ENCODE measurements around the gene LGALS1. TPM values are rescaled to one million over a fixed set of nuclear protein-coding genes. Genes with fewer than 3 reads are reported as not detected.
A peak's percentile ranks its signal among the peaks of the same experiment; 100 is the strongest.

Gene LGALS1
- total RNA-seq (100 to 1,000 TPM in 2 of 5 donors, 10 to 100 TPM in 3; 39.5 to 206 (median 99.2) TPM), total RNA-seq (9.4 to 63.8 (median 25.0) reads per million in 29 experiments)
- 133 TPM for total RNA-seq (2013)

DNA sequence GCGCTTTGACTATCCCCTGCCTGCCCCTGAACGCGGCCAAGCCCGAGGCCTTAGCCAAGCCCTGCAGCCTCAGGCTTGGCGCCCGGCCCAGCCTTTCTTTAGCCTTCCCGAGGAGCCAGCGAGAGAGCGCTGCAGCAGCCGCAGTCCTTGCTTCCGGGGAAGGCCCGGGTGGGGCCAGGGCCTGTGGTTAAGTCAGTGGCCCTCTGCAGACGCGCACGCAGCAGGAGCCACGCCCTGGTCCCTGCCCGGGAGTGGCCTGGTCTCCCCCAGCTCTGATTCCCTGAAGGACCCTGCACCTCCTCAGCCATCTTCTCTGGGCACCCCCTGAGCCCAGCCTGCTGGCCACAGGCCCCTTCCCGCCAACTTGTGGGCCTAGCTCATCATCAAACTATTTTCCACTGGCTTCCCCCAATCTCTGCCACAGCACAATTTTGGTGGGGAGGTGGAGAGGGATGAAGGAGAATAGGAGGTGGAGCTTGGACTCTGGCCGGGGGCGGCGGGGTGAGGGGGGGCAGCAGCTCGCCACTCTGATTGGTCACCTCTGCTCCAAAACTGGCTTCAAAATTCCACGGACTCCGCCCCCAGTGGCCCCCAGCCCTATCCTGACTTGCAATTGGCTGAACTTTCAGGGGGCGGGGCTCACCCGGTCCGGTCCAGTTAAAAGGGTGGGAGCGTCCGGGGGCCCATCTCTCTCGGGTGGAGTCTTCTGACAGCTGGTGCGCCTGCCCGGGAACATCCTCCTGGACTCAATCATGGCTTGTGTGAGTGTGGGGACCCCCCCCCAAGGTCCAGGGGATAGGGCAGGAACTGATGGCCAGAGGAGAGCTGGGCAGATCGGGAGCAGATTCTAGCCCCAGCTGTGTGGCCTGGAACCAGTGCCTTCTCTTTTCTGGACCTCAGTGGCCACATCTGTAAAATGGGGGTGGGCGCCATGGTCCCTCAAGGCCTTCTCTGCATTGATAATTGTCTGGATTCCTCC is at the start of gene LGALS1:
TSS of gene LGALS1 (plus strand) at position 686 of the 979 bp plus-strand sequence. CDS start at position 753, 67 bp downstream.
- ATAC-seq (replicated peaks in 1 of 4) (peak; percentile 20 to 47 (median 33)), DNase-seq (peak in 30 of 35 experiments; percentile 24 to 74 (median 44))
- Mint-ChIP-seq H3K27ac (peak within 1 kb of the TSS; percentile 95 to 98), H3K9me3 (no peaks in the 10 kb centered on the region), H3K4me1 (peaks cover 50 to 67% (median 55%) of the 10 kb centered on the region in 3 donors), H3K27me3 (no peaks in the 10 kb centered on the region), H3K36me3 (no peaks in the 10 kb centered on the region), H3K4me3 (peak within 1 kb of the TSS; percentile 87 to 97 (median 87))
- Histone ChIP-seq H3K27me3 (replicated peaks in 1 of 2; ENCODE audit: control insufficient read depth in 2 of 2, extremely low read depth in 1 of 2, insufficient read depth in 2 of 2, low read length in 1 of 2) (no peaks in the 10 kb centered on the region), H3K36me3 (ENCODE audit: control insufficient read depth in 2 of 2, extremely low read depth in 1 of 2, insufficient read depth in 1 of 2, low read length in 1 of 2) (no peaks in the 10 kb centered on the region), H3K9me3 (no peaks in the 10 kb centered on the region), H3K27ac (ENCODE audit: low read length) (peak within 1 kb of the TSS; percentile 96), H3K4me1 (ENCODE audit: control insufficient read depth in 1 of 2, extremely low read depth in 1 of 2, insufficient read depth in 2 of 2, low read length in 2 of 2) (peaks cover 27 to 77% of the 10 kb centered on the region in 2 experiments), H3K4me3 (ENCODE audit: control insufficient read depth in 1 of 2, extremely low read depth in 1 of 2, low read length in 1 of 2) (peak within 1 kb of the TSS; percentile 91 to 95)
- POLR2A ChIA-PET: interaction anchor here in 1 of 2 donors (0.7 kb wide), 1 partner anchor 17 kb away, joined by 14 read pairs; no protein-coding TSS in a partner anchor
- CTCF ChIA-PET: interaction anchor here (1.3 to 8.6 kb wide), 5 partner anchors 14 to 67 kb away, joined by 3 to 61 read pairs (median 6); partner anchors contain the start of genes GGA1 (in 1 of the 2) and PDXP (in 1 of the 2)
- WGBS (ENCODE audit: insufficient coverage): 15% methylated on average over 23 of the region's 34 CpGs

DNA sequence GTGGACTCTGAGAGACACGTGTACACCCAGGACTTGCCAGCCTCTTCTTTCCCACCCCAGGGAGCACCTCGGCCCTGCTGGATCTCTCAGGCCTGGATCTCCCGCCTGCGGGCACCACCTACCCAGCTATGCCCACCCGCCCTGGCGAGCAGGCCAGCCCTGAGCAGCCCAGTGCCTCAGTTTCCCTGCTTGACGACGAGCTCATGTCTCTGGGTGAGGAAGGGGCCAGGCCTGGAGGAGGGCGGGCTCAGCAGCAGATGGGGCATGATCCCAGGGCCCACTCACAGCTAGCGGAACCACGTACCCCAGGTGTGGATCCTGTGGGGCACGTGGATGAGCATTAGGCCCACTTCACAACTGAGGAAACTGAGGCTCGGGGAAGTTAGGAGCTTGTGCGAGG is 49.7 kb upstream of the LGALS1 start:
- Histone ChIP-seq H3K27ac (ENCODE audit: low read length) (peak overlapping the region; percentile 77), H3K36me3 (ENCODE audit: control insufficient read depth in 2 of 2, extremely low read depth in 1 of 2, insufficient read depth in 1 of 2, low read length in 1 of 2) (peaks cover 5 to 29% of the 10 kb centered on the region in 2 donors), H3K4me1 (ENCODE audit: control insufficient read depth in 1 of 2, extremely low read depth in 1 of 2, insufficient read depth in 2 of 2, low read length in 2 of 2) (peaks cover 27 to 76% of the 10 kb centered on the region in 2 experiments), H3K9me3 (no peaks in the 10 kb centered on the region), H3K27me3 (replicated peaks in 1 of 2; ENCODE audit: control insufficient read depth in 2 of 2, extremely low read depth in 1 of 2, insufficient read depth in 2 of 2, low read length in 1 of 2) (no peaks in the 10 kb centered on the region), H3K4me3 (ENCODE audit: control insufficient read depth in 1 of 2, extremely low read depth in 1 of 2, low read length in 1 of 2) (no peak overlapping the region)
- DNase-seq: no peak
- Mint-ChIP-seq H3K4me3 (peak overlapping the region in 1 of 3 donors; percentile 78), H3K36me3 (peaks cover 7% of the 10 kb centered on the region), H3K27ac (peak overlapping the region; percentile 93 to 95), H3K27me3 (no peaks in the 10 kb centered on the region), H3K9me3 (no peaks in the 10 kb centered on the region), H3K4me1 (peaks cover 53 to 62% (median 58%) of the 10 kb centered on the region in 3 donors)
- ChIA-PET CTCF (interaction anchor here (0.5 to 1.4 kb wide), 4 partner anchors 18 to 56 kb away, joined by 3 to 6 read pairs (median 5); partner anchors contain the start of gene PDXP (in 1 of the 2)), POLR2A (no interaction called here)
- no peak for ATAC-seq (replicated peaks in 1 of 4)
- 94% methylated on average over 11 of the region's 14 CpGs for WGBS (ENCODE audit: insufficient coverage)

DNA sequence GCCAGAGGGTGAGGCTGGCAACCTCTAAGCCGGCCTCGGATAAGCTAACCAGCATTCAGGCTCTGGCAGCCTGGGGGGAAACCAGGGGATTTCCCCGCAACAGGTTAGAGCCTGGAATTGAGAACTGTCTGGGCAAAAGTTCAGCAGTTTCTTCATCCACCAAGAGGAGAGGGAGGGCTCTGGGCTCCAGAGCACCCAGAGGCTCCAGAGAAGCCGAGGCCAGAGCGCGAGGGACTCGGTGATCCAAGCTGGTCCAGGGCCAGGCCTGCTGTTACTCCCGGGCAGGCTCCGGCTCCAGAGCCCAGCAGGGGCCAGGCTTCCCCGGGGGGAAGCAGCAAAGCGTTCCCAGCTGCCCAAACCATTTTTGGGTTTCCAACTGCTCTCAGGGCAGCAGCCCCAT is 49.3 kb upstream of the LGALS1 start:
- H3K4me3 Mint-ChIP-seq: peak overlapping the region in 1 of 3 donors; percentile 78
- H3K27me3 Mint-ChIP-seq: no peaks in the 10 kb centered on the region
- Histone ChIP-seq H3K4me3 (ENCODE audit: control insufficient read depth in 1 of 2, extremely low read depth in 1 of 2, low read length in 1 of 2) (no peak overlapping the region), H3K4me1 (ENCODE audit: control insufficient read depth in 1 of 2, extremely low read depth in 1 of 2, insufficient read depth in 2 of 2, low read length in 2 of 2) (peaks cover 27 to 80% of the 10 kb centered on the region in 2 experiments), H3K9me3 (no peaks in the 10 kb centered on the region), H3K36me3 (ENCODE audit: control insufficient read depth in 2 of 2, extremely low read depth in 1 of 2, insufficient read depth in 1 of 2, low read length in 1 of 2) (peaks cover 5 to 27% of the 10 kb centered on the region in 2 donors), H3K27ac (ENCODE audit: low read length) (peak overlapping the region; percentile 77), H3K27me3 (replicated peaks in 1 of 2; ENCODE audit: control insufficient read depth in 2 of 2, extremely low read depth in 1 of 2, insufficient read depth in 2 of 2, low read length in 1 of 2) (no peaks in the 10 kb centered on the region)
- 85% methylated on average over 11 of the region's 11 CpGs for WGBS (ENCODE audit: insufficient coverage)
- POLR2A ChIA-PET: no interaction called here
- DNase-seq (no peak), ATAC-seq (replicated peaks in 1 of 4) (no peak)
- peaks cover 7% of the 10 kb centered on the region for H3K36me3 Mint-ChIP-seq
- no peaks in the 10 kb centered on the region for H3K9me3 Mint-ChIP-seq
- H3K4me1 Mint-ChIP-seq: peaks cover 53 to 64% (median 58%) of the 10 kb centered on the region in 3 donors
- CTCF ChIA-PET: interaction anchor here (0.5 to 1.4 kb wide), 4 partner anchors 17 to 237 kb away, joined by 3 to 6 read pairs (median 4); no protein-coding TSS in a partner anchor
- H3K27ac Mint-ChIP-seq: peak overlapping the region; percentile 93 to 95

DNA sequence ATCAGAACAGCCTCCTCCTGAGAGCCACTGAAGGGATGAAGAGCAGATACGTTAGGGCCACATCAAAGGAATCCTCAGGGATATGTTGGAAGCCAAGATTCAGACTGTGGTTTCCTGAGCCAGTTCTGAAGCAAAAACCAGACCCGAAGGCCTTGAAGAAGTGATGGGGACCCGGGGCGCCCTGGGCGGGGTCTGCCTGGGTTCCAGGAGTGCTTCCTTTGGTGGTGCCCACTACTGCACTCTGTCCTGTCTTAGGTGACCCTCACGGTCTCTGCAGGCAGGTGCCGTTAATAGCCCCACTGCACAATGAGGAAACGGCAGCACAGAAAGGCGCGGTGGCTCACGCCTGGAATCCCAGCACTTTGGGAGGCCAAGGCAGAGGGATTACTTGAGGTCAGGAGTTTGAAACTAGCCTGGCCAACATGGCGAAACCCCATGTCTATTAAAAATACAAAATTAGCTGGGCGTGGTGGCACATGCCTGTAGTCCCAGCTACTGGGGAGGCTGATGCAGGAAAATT is 48.8 kb upstream of the LGALS1 start:
- CTCF ChIA-PET: interaction anchor here in 1 of 2 donors (0.8 to 2.5 kb wide), 4 partner anchors 11 to 236 kb away, joined by 3 to 12 read pairs (median 4); partner anchors contain the start of gene GGA1

DNA sequence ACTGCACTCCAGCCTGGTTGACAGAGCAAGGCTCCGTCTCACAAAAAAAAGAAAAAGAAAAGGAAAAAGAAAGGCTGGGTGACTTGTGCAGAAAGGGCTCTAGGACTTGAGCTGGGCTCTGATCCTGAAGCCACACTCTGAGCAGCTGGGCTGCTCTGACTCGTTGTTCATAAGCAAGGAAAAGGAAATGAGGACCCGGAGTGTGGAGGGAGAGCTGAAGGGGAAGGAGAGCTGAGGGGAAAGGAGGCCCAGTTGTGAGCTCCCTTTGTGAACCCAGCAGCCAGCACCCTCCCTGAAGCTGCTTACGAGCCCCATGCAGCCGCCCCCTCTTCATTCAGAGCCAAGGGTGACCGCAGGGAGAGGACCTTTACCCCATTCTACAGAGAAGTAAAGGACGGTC is 48.3 kb upstream of the LGALS1 start:
- peak overlapping the region in 1 of 2 donors; percentile 20 for H3K4me3 ChIP-seq (ENCODE audit: control insufficient read depth in 1 of 2, extremely low read depth in 1 of 2, low read length in 1 of 2)
- no peaks in the 10 kb centered on the region for H3K27me3 ChIP-seq (replicated peaks in 1 of 2; ENCODE audit: control insufficient read depth in 2 of 2, extremely low read depth in 1 of 2, insufficient read depth in 2 of 2, low read length in 1 of 2)
- no peaks in the 10 kb centered on the region for H3K9me3 ChIP-seq
- peaks cover 7% of the 10 kb centered on the region for H3K36me3 Mint-ChIP-seq
- DNase-seq: no peak
- peaks cover 27 to 90% of the 10 kb centered on the region in 2 experiments for H3K4me1 ChIP-seq (ENCODE audit: control insufficient read depth in 1 of 2, extremely low read depth in 1 of 2, insufficient read depth in 2 of 2, low read length in 2 of 2)
- peak; percentile 11 to 41 (median 28) for ATAC-seq (replicated peaks in 1 of 4)
- peak overlapping the region; percentile 43 to 78 (median 46) for H3K4me3 Mint-ChIP-seq
- CTCF ChIA-PET: interaction anchor here (0.6 to 2.5 kb wide), 7 partner anchors 11 to 236 kb away, joined by 3 to 12 read pairs (median 3); partner anchors contain the start of genes GGA1 (in 1 of the 2) and SH3BP1 (in 1 of the 2)
- peaks cover 2 to 29% of the 10 kb centered on the region in 2 donors for H3K36me3 ChIP-seq (ENCODE audit: control insufficient read depth in 2 of 2, extremely low read depth in 1 of 2, insufficient read depth in 1 of 2, low read length in 1 of 2)
- H3K27ac ChIP-seq (ENCODE audit: low read length): peak overlapping the region; percentile 77
- H3K4me1 Mint-ChIP-seq: peaks cover 57 to 73% (median 64%) of the 10 kb centered on the region in 3 donors
- no peaks in the 10 kb centered on the region for H3K27me3 Mint-ChIP-seq
- peak overlapping the region; percentile 93 to 95 for H3K27ac Mint-ChIP-seq
- 20% methylated on average over 2 of the region's 7 CpGs for WGBS (ENCODE audit: insufficient coverage)
- H3K9me3 Mint-ChIP-seq: no peaks in the 10 kb centered on the region
- POLR2A ChIA-PET: interaction anchor here (1.0 to 1.7 kb wide), 2 partner anchors 16 to 17 kb away, joined by 4 read pairs; no protein-coding TSS in a partner anchor

More for the DNA sequence above, 48.8 kb upstream of the LGALS1 start:
- H3K36me3 ChIP-seq (ENCODE audit: control insufficient read depth in 2 of 2, extremely low read depth in 1 of 2, insufficient read depth in 1 of 2, low read length in 1 of 2): peaks cover under 1 to 27% of the 10 kb centered on the region in 2 donors
- Mint-ChIP-seq H3K27ac (peak overlapping the region; percentile 93 to 95), H3K4me3 (peak overlapping the region; percentile 43 to 78 (median 46)), H3K4me1 (peaks cover 54 to 68% (median 59%) of the 10 kb centered on the region in 3 donors), H3K27me3 (no peaks in the 10 kb centered on the region), H3K9me3 (no peaks in the 10 kb centered on the region), H3K36me3 (peaks cover 7% of the 10 kb centered on the region)
- H3K4me1 ChIP-seq (ENCODE audit: control insufficient read depth in 1 of 2, extremely low read depth in 1 of 2, insufficient read depth in 2 of 2, low read length in 2 of 2): peaks cover 27 to 85% of the 10 kb centered on the region in 2 experiments
- no peak overlapping the region for H3K4me3 ChIP-seq (ENCODE audit: control insufficient read depth in 1 of 2, extremely low read depth in 1 of 2, low read length in 1 of 2)
- DNase-seq (no peak), ATAC-seq (replicated peaks in 1 of 4) (no peak)
- H3K27me3 ChIP-seq (replicated peaks in 1 of 2; ENCODE audit: control insufficient read depth in 2 of 2, extremely low read depth in 1 of 2, insufficient read depth in 2 of 2, low read length in 1 of 2): no peaks in the 10 kb centered on the region
- POLR2A ChIA-PET: interaction anchor here in 1 of 2 donors (1.7 kb wide), 1 partner anchor 17 kb away, joined by 4 read pairs; no protein-coding TSS in a partner anchor
- 75% methylated on average over 10 of the region's 13 CpGs for WGBS (ENCODE audit: insufficient coverage)
- peak overlapping the region; percentile 77 for H3K27ac ChIP-seq (ENCODE audit: low read length)
- H3K9me3 ChIP-seq: no peaks in the 10 kb centered on the region
